NT2/D1 (cell line): ENCODE results near the gene NOX3.

Source experiments
- SUZ12 ChIP-seq: IDR thresholded peaks from 2 replicates; pipeline ENCODE4 v1.6.1; 2011; ENCODE audit not compliant: insufficient read length, insufficient read depth; ENCODE audit errors: extremely low read depth
- YY1 ChIP-seq: IDR thresholded peaks from 2 replicates; pipeline ENCODE4 v1.6.1; 2011; ENCODE audit not compliant: insufficient read length, insufficient read depth
- ZNF274 ChIP-seq: IDR thresholded peaks from 2 replicates; pipeline ENCODE4 v1.6.1; 2011; ENCODE audit warnings: mild to moderate bottlenecking, low read depth, low read length

- TF ChIP-seq YY1 (no peak), SUZ12 (no peak), ZNF274 (no peak)
These were observed 59.0 kb downstream of the NOX3 start for GRCh38 chr6:155396605-155397004.
